Measurements from ENCODE around the gene SNRNP48. TPM values are rescaled to one million over a fixed set of nuclear protein-coding genes. Genes with fewer than 3 reads are reported as not detected.

Gene SNRNP48
- total and polyA plus RNA-seq, 4 donors = 4.6 to 23.9 (median 6.7) TPM

GRCh38 chr6:7546020-7546369, 44.0 kb upstream of the SNRNP48 start:
- Histone ChIP-seq H3K27ac (ENCODE audit: low read depth in 1 of 2, low read length in 1 of 2) (peak overlapping the region in 1 of 2 donors; percentile 30), H3K9ac (ENCODE audit: insufficient read depth in 1 of 2, low read length in 2 of 2) (no peak overlapping the region), H3K4me1 (ENCODE audit: control insufficient read depth in 5 of 5, insufficient read depth in 5 of 5, low read length in 5 of 5) (peaks cover 0 to 14% (median 8%) of the 10 kb centered on the region in 5 donors)

GRCh38 chr6:7546383-7546782, 43.6 kb upstream of the SNRNP48 start:
- 91 to 96% methylated on average over 2 of the region's 2 CpGs for WGBS, 2 donors
- Histone ChIP-seq H3K4me1 (ENCODE audit: control insufficient read depth in 5 of 5, insufficient read depth in 5 of 5, low read length in 5 of 5) (peaks cover 0 to 13% (median 9%) of the 10 kb centered on the region in 5 donors), H3K36me3 (ENCODE audit: control insufficient read depth in 4 of 4, insufficient read depth in 4 of 4, low read length in 4 of 4) (no peaks in the 10 kb centered on the region), H3K27me3 (ENCODE audit: control insufficient read depth in 3 of 3, insufficient read depth in 3 of 3, low read length in 2 of 3) (peaks cover 0 to 18% (median 14%) of the 10 kb centered on the region in 3 donors), H3K9me3 (ENCODE audit: control insufficient read depth in 4 of 4, insufficient read depth in 3 of 4, low read length in 3 of 4) (no peaks in the 10 kb centered on the region), H3K27ac (ENCODE audit: low read depth in 1 of 2, low read length in 1 of 2) (no peak overlapping the region), H3K4me3 (no peak overlapping the region), H3K9ac (ENCODE audit: insufficient read depth in 1 of 2, low read length in 2 of 2) (no peak overlapping the region)
- TF ChIP-seq CTCF (IDR thresholded peaks at IDR 0.05; ENCODE audit: control extremely low read depth, extremely low read depth) = no peak
- no peak for ATAC-seq (ENCODE audit: insufficient read depth, low FRiP score)
- DNase-seq = no peak

More at GRCh38 chr6:7546020-7546369, 44.0 kb upstream of the SNRNP48 start:
- TF ChIP-seq CTCF (IDR thresholded peaks at IDR 0.05; ENCODE audit: control extremely low read depth, extremely low read depth) = no peak
- ATAC-seq (ENCODE audit: insufficient read depth, low FRiP score) (no peak), DNase-seq (no peak)
- H3K9me3 ChIP-seq (ENCODE audit: control insufficient read depth in 4 of 4, insufficient read depth in 3 of 4, low read length in 3 of 4) = no peaks in the 10 kb centered on the region
- no peaks in the 10 kb centered on the region for H3K36me3 ChIP-seq (ENCODE audit: control insufficient read depth in 4 of 4, insufficient read depth in 4 of 4, low read length in 4 of 4)
- 91 to 92% methylated on average over 6 of the region's 6 CpGs for WGBS, 2 donors
- H3K27me3 ChIP-seq (ENCODE audit: control insufficient read depth in 3 of 3, insufficient read depth in 3 of 3, low read length in 2 of 3) = peaks cover 3 to 18% (median 15%) of the 10 kb centered on the region in 3 donors
- no peak overlapping the region for H3K4me3 ChIP-seq

GRCh38 chr6:7546896-7547295, 43.1 kb upstream of the SNRNP48 start:
- ATAC-seq (ENCODE audit: insufficient read depth, low FRiP score) = no peak
- Histone ChIP-seq H3K27me3 (ENCODE audit: control insufficient read depth in 3 of 3, insufficient read depth in 3 of 3, low read length in 2 of 3) (peaks cover 0 to 18% (median 14%) of the 10 kb centered on the region in 3 donors), H3K27ac (ENCODE audit: low read depth in 1 of 2, low read length in 1 of 2) (no peak overlapping the region), H3K4me3 (no peak overlapping the region), H3K4me1 (ENCODE audit: control insufficient read depth in 5 of 5, insufficient read depth in 5 of 5, low read length in 5 of 5) (peaks cover 0 to 14% (median 6%) of the 10 kb centered on the region in 5 donors), H3K36me3 (ENCODE audit: control insufficient read depth in 4 of 4, insufficient read depth in 4 of 4, low read length in 4 of 4) (no peaks in the 10 kb centered on the region), H3K9me3 (ENCODE audit: control insufficient read depth in 4 of 4, insufficient read depth in 3 of 4, low read length in 3 of 4) (no peaks in the 10 kb centered on the region), H3K9ac (ENCODE audit: insufficient read depth in 1 of 2, low read length in 2 of 2) (no peak overlapping the region)
- DNase-seq = peak in 1 of 3 donors; percentile 23
- WGBS, 2 donors = 75 to 79% methylated on average over 4 of the region's 4 CpGs
- no peak for TF ChIP-seq CTCF (IDR thresholded peaks at IDR 0.05; ENCODE audit: control extremely low read depth, extremely low read depth)

- peaks cover 0 to 18% (median 14%) of the 10 kb centered on the region in 3 donors for H3K27me3 ChIP-seq (ENCODE audit: control insufficient read depth in 3 of 3, insufficient read depth in 3 of 3, low read length in 2 of 3)
- no peaks in the 10 kb centered on the region for H3K36me3 ChIP-seq (ENCODE audit: control insufficient read depth in 4 of 4, insufficient read depth in 4 of 4, low read length in 4 of 4)
- DNase-seq = no peak
- no peaks in the 10 kb centered on the region for H3K9me3 ChIP-seq (ENCODE audit: control insufficient read depth in 4 of 4, insufficient read depth in 3 of 4, low read length in 3 of 4)
- WGBS, 2 donors = 93 to 98% methylated on average over 4 of the region's 4 CpGs
- no peak for TF ChIP-seq CTCF (IDR thresholded peaks at IDR 0.05; ENCODE audit: control extremely low read depth, extremely low read depth)
- peak overlapping the region in 1 of 2 donors; percentile 41 for H3K27ac ChIP-seq (ENCODE audit: low read depth in 1 of 2, low read length in 1 of 2)
- H3K4me1 ChIP-seq (ENCODE audit: control insufficient read depth in 5 of 5, insufficient read depth in 5 of 5, low read length in 5 of 5) = peaks cover 0 to 14% (median 4%) of the 10 kb centered on the region in 5 donors
- no peak overlapping the region for H3K4me3 ChIP-seq
- H3K9ac ChIP-seq (ENCODE audit: insufficient read depth in 1 of 2, low read length in 2 of 2) = no peak overlapping the region
- no peak for ATAC-seq (ENCODE audit: insufficient read depth, low FRiP score)
Observed at GRCh38 chr6:7547315-7547714, 42.7 kb upstream of the SNRNP48 start.

Measured in lung (tissue), 12 donors.